Skeletal muscle satellite cell (primary cell): ENCODE results near the gene GRIN2C.

ENCODE experiments used
- H3K27me3 ChIP-seq: 2 replicates; pipeline ENCODE4 v1.7.0; 2013; ENCODE audit warnings: low read length; ENCODE audit not compliant: control insufficient read depth, insufficient read depth
- H3K36me3 ChIP-seq: 2 replicates; pipeline ENCODE4 v1.7.0; 2013; ENCODE audit warnings: mild to moderate bottlenecking, control low read depth, low read length; ENCODE audit not compliant: insufficient read depth
- H3K4me1 ChIP-seq: 2 replicates; pipeline ENCODE4 v1.7.0; 2013; ENCODE audit warnings: low read length; ENCODE audit not compliant: control insufficient read depth, insufficient read depth
- H3K4me2 ChIP-seq: 2 replicates; pipeline ENCODE4 v1.7.0; 2013; ENCODE audit warnings: mild to moderate bottlenecking, low read length
- H3K4me3 ChIP-seq: 2 replicates; pipeline ENCODE4 v1.7.0; 2013; ENCODE audit warnings: low read length
- H3K9ac ChIP-seq: 2 replicates; pipeline ENCODE4 v1.7.0; 2013; ENCODE audit warnings: mild to moderate bottlenecking, low read depth, low read length, moderate library complexity
- H3K9me3 ChIP-seq: replicated peaks from 2 replicates; pipeline ENCODE4 v1.7.0; 2013; ENCODE audit warnings: mild to moderate bottlenecking, control low read depth, low read length

GRIN2C gene

GRCh38 chr17:74822335-74822938, 37.2 kb downstream of the GRIN2C start:
- Histone ChIP-seq H3K9ac (no peak overlapping the region), H3K4me3 (no peak overlapping the region), H3K9me3 (no peaks in the 10 kb centered on the region), H3K4me2 (no peak overlapping the region), H3K4me1 (no peaks in the 10 kb centered on the region), H3K36me3 (peaks cover 27% of the 10 kb centered on the region), H3K27me3 (no peaks in the 10 kb centered on the region)

- no peak overlapping the region for H3K9ac ChIP-seq
- no peaks in the 10 kb centered on the region for H3K4me1 ChIP-seq
- no peaks in the 10 kb centered on the region for H3K9me3 ChIP-seq
- H3K36me3 ChIP-seq = peaks cover 31% of the 10 kb centered on the region
- H3K27me3 ChIP-seq = no peaks in the 10 kb centered on the region
- H3K4me2 ChIP-seq = no peak overlapping the region
- no peak overlapping the region for H3K4me3 ChIP-seq
Observed at GRCh38 chr17:74821655-74822334, 37.9 kb downstream of the GRIN2C start.

GRCh38 chr17:74819801-74820436, 39.8 kb downstream of the GRIN2C start:
- Histone ChIP-seq H3K9ac (no peak overlapping the region), H3K9me3 (no peaks in the 10 kb centered on the region), H3K36me3 (peaks cover 22% of the 10 kb centered on the region), H3K27me3 (no peaks in the 10 kb centered on the region), H3K4me2 (no peak overlapping the region), H3K4me3 (no peak overlapping the region), H3K4me1 (no peaks in the 10 kb centered on the region)

- H3K27me3 ChIP-seq = no peaks in the 10 kb centered on the region
- H3K4me3 ChIP-seq = no peak overlapping the region
- no peaks in the 10 kb centered on the region for H3K4me1 ChIP-seq
- H3K9me3 ChIP-seq = no peaks in the 10 kb centered on the region
- H3K9ac ChIP-seq = no peak overlapping the region
- H3K4me2 ChIP-seq = no peak overlapping the region
- peaks cover 22% of the 10 kb centered on the region for H3K36me3 ChIP-seq
Observed at GRCh38 chr17:74818291-74818938, 41.3 kb downstream of the GRIN2C start.

GRCh38 chr17:74816905-74817620, 42.6 kb downstream of the GRIN2C start:
- H3K27me3 ChIP-seq = no peaks in the 10 kb centered on the region
- peaks cover 22% of the 10 kb centered on the region for H3K36me3 ChIP-seq
- no peaks in the 10 kb centered on the region for H3K4me1 ChIP-seq
- no peak overlapping the region for H3K4me3 ChIP-seq
- H3K9me3 ChIP-seq = no peaks in the 10 kb centered on the region
- no peak overlapping the region for H3K4me2 ChIP-seq
- no peak overlapping the region for H3K9ac ChIP-seq

- H3K4me2 ChIP-seq = no peak overlapping the region
Observed at GRCh38 chr17:74815550-74816370, 43.9 kb downstream of the GRIN2C start.

GRCh38 chr17:74815067-74815466, 44.6 kb downstream of the GRIN2C start:
- H3K27me3 ChIP-seq = no peaks in the 10 kb centered on the region
- H3K9ac ChIP-seq = no peak overlapping the region
- H3K4me3 ChIP-seq = no peak overlapping the region
- H3K4me2 ChIP-seq = no peak overlapping the region
- H3K4me1 ChIP-seq = no peaks in the 10 kb centered on the region
- no peaks in the 10 kb centered on the region for H3K9me3 ChIP-seq
- H3K36me3 ChIP-seq = peaks cover 14% of the 10 kb centered on the region

More at GRCh38 chr17:74815550-74816370, 43.9 kb downstream of the GRIN2C start:
- no peaks in the 10 kb centered on the region for H3K27me3 ChIP-seq
- peaks cover 18% of the 10 kb centered on the region for H3K36me3 ChIP-seq
- H3K9ac ChIP-seq = no peak overlapping the region
- H3K9me3 ChIP-seq = no peaks in the 10 kb centered on the region
- no peak overlapping the region for H3K4me3 ChIP-seq
- no peaks in the 10 kb centered on the region for H3K4me1 ChIP-seq

GRCh38 chr17:74814453-74814852, 45.2 kb downstream of the GRIN2C start:
- no peaks in the 10 kb centered on the region for H3K27me3 ChIP-seq
- H3K36me3 ChIP-seq = peaks cover 10% of the 10 kb centered on the region
- no peak overlapping the region for H3K4me2 ChIP-seq
- H3K4me3 ChIP-seq = no peak overlapping the region
- H3K9ac ChIP-seq = no peak overlapping the region
- H3K9me3 ChIP-seq = no peaks in the 10 kb centered on the region
- H3K4me1 ChIP-seq = no peaks in the 10 kb centered on the region

GRCh38 chr17:74812109-74813009, 47.3 kb downstream of the GRIN2C start:
- no peak overlapping the region for H3K4me3 ChIP-seq
- H3K36me3 ChIP-seq = peaks cover 13% of the 10 kb centered on the region
- no peaks in the 10 kb centered on the region for H3K27me3 ChIP-seq
- no peak overlapping the region for H3K9ac ChIP-seq
- H3K4me2 ChIP-seq = no peak overlapping the region
- H3K9me3 ChIP-seq = no peaks in the 10 kb centered on the region
- H3K4me1 ChIP-seq = no peaks in the 10 kb centered on the region
